ENCODE results near the gene COA7. TPM values are rescaled to one million over a fixed set of nuclear protein-coding genes. Genes with fewer than 3 reads are reported as not detected.
"Not testable (repeated sequence)": the region's sequence is repeated elsewhere in the genome, so short reads cannot be mapped to it uniquely, and the experiment has no call there.

The COA7 gene
- total RNA-seq, 1 donor from 2014 or later, result 16.5 TPM

- Mint-ChIP-seq H3K4me3 (ENCODE audit: low read depth) (peak within 1 kb of the TSS; percentile 96), H3K9me3 (ENCODE audit: low read depth) (no peaks in the 10 kb centered on the region), H3K36me3 (ENCODE audit: insufficient read depth) (no peaks in the 10 kb centered on the region), H3K4me1 (ENCODE audit: low read depth) (peaks cover 19% of the 10 kb centered on the region), H3K27me3 (no peaks in the 10 kb centered on the region), H3K27ac (peak within 1 kb of the TSS; percentile 90)
- TF ChIP-seq, protein P1, sequence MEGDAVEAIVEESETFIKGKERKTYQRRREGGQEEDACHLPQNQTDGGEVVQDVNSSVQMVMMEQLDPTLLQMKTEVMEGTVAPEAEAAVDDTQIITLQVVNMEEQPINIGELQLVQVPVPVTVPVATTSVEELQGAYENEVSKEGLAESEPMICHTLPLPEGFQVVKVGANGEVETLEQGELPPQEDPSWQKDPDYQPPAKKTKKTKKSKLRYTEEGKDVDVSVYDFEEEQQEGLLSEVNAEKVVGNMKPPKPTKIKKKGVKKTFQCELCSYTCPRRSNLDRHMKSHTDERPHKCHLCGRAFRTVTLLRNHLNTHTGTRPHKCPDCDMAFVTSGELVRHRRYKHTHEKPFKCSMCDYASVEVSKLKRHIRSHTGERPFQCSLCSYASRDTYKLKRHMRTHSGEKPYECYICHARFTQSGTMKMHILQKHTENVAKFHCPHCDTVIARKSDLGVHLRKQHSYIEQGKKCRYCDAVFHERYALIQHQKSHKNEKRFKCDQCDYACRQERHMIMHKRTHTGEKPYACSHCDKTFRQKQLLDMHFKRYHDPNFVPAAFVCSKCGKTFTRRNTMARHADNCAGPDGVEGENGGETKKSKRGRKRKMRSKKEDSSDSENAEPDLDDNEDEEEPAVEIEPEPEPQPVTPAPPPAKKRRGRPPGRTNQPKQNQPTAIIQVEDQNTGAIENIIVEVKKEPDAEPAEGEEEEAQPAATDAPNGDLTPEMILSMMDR (IDR thresholded peaks at IDR 0.05; ENCODE audit: unreplicated experiment), result no peak
- peak; percentile 86 for DNase-seq (ENCODE audit: low spot score, unreplicated experiment)
These were observed 28.3 kb upstream of the COA7 start, which contains the start of gene ZYG11B for GRCh38 chr1:52726265-52727113. Gene ZYG11B, plus strand, starts transcription at chr1:52726453. Its CDS starts 201 bp downstream, at chr1:52726654.

GRCh38 chr1:52725903-52726264, 27.7 kb upstream of the COA7 start:
- Mint-ChIP-seq H3K4me3 (ENCODE audit: low read depth) (peak overlapping the region; percentile 63), H3K9me3 (ENCODE audit: low read depth) (no peaks in the 10 kb centered on the region), H3K36me3 (ENCODE audit: insufficient read depth) (no peaks in the 10 kb centered on the region), H3K27ac (peak overlapping the region; percentile 90), H3K4me1 (ENCODE audit: low read depth) (peaks cover 19% of the 10 kb centered on the region), H3K27me3 (no peaks in the 10 kb centered on the region)
- TF ChIP-seq, protein P1 (IDR thresholded peaks at IDR 0.05; ENCODE audit: unreplicated experiment), result no peak
- no peak for DNase-seq (ENCODE audit: low spot score, unreplicated experiment)

GRCh38 chr1:52723260-52723659, 25.1 kb upstream of the COA7 start:
- DNase-seq (ENCODE audit: low spot score, unreplicated experiment), result no peak
- Mint-ChIP-seq H3K36me3 (ENCODE audit: insufficient read depth) (no peaks in the 10 kb centered on the region), H3K4me1 (ENCODE audit: low read depth) (peaks cover 12% of the 10 kb centered on the region), H3K27ac (no peak overlapping the region), H3K27me3 (no peaks in the 10 kb centered on the region), H3K9me3 (ENCODE audit: low read depth) (no peaks in the 10 kb centered on the region), H3K4me3 (ENCODE audit: low read depth) (no peak overlapping the region)
- TF ChIP-seq, protein P1 (IDR thresholded peaks at IDR 0.05; ENCODE audit: unreplicated experiment), result no peak

- not testable (repeated sequence) for H3K9me3 Mint-ChIP-seq (ENCODE audit: low read depth); H3K27ac Mint-ChIP-seq; DNase-seq (ENCODE audit: low spot score, unreplicated experiment); H3K4me1 Mint-ChIP-seq (ENCODE audit: low read depth); H3K27me3 Mint-ChIP-seq; H3K4me3 Mint-ChIP-seq (ENCODE audit: low read depth); H3K36me3 Mint-ChIP-seq (ENCODE audit: insufficient read depth)
These were observed 17.1 kb upstream of the COA7 start for GRCh38 chr1:52715296-52715695.

GRCh38 chr1:52713590-52713989, 15.4 kb upstream of the COA7 start:
- H3K9me3 Mint-ChIP-seq (ENCODE audit: low read depth), result no peaks in the 10 kb centered on the region
- TF ChIP-seq, protein P1 (IDR thresholded peaks at IDR 0.05; ENCODE audit: unreplicated experiment), result no peak
- no peaks in the 10 kb centered on the region for H3K4me1 Mint-ChIP-seq (ENCODE audit: low read depth)
- no peak overlapping the region for H3K27ac Mint-ChIP-seq
- H3K36me3 Mint-ChIP-seq (ENCODE audit: insufficient read depth), result no peaks in the 10 kb centered on the region
- no peaks in the 10 kb centered on the region for H3K27me3 Mint-ChIP-seq
- no peak for DNase-seq (ENCODE audit: low spot score, unreplicated experiment)
- no peak overlapping the region for H3K4me3 Mint-ChIP-seq (ENCODE audit: low read depth)

GRCh38 chr1:52709016-52709415, 10.9 kb upstream of the COA7 start:
- DNase-seq (ENCODE audit: low spot score, unreplicated experiment), result no peak
- no peak overlapping the region for H3K4me3 Mint-ChIP-seq (ENCODE audit: low read depth)
- TF ChIP-seq, protein P1 (IDR thresholded peaks at IDR 0.05; ENCODE audit: unreplicated experiment), result no peak
- no peaks in the 10 kb centered on the region for H3K9me3 Mint-ChIP-seq (ENCODE audit: low read depth)
- no peaks in the 10 kb centered on the region for H3K4me1 Mint-ChIP-seq (ENCODE audit: low read depth)
- H3K36me3 Mint-ChIP-seq (ENCODE audit: insufficient read depth), result no peaks in the 10 kb centered on the region
- H3K27ac Mint-ChIP-seq, result no peak overlapping the region
- peaks cover 9% of the 10 kb centered on the region for H3K27me3 Mint-ChIP-seq
